ENCODE results near the gene RPA1.

RPA1 gene

DNA sequence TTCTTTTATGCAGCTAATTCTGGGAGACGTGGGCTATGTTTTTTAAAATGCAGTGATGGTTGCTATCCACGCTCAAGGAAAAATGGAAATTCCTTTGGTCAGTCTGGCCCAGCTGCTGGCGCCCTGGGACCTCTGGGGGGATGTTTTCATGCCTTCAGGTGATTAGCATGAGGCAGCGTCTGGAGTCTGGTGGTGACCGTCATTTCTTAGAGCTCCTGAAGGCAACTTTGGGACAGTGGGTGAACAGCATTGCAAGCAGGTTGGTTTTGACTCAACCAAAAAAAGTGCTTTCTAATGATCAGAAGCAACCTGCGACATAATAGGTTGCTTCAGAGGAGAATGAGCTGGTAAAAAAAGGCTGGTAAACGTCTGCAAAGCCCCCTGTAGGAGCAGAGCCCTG is 82.3 kb downstream of the RPA1 start:
- no peak for DNase-seq

DNA sequence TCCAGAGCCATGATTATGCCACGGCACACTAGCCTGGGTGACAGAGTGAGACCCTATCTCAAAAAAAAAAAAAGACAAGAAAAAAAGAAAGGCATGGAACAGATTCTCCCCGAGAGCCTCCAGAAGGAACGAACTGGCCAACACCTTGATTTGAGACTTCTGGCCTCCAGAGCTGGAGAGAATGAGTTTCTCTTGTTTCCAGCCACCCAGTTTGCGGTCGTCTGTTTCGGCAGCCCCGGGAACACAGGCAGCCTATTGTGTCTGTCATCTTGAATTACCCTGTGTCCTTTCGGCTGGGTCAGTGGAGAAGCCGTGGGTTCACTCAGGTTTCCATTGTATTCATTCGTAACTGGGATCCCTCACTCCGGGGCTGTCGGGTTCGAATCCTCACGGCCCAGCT is 83.9 kb downstream of the RPA1 start:
- no peak for DNase-seq

DNA sequence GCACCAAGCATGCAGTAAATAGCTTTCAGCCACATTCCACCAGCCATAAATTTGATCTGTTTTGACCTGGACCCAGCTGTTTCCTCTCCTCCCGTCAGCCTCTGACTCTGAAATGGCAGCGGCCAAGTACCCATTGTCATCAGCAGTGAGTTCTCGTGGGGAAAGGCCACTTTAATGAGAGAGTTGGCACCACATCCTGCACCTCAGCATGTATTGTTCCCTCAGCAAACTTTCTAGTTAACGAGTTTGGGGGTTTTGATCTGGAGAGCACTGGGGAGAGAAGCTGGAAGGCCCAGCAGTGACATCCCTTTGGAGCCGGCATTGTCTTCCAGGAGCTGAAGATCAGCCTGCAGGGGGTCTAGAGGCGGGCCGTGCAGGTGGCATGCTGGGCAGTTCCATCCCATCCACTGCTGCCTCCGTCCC is 84.9 kb downstream of the RPA1 start:
- no peak for DNase-seq

DNA sequence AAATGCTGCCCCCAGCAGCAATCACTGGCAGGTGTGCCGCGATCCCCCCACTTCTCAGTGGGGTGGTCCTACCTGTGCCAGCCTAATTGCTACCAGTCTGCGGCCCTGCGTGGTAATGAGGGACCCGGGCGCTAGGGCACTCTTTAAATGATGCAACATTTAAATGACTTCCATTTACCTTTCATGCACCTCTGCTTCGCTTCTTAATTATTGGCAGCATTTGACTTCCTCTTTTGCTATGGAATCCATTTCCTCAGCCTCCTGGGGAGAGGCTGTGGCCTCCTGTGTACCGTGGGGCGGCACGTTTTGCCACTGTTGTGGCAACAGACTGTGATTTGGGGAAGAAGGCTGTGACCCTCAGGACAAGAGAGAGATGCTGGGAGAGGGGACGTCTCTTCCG is 86.1 kb downstream of the RPA1 start:
- DNase-seq: no peak

DNA sequence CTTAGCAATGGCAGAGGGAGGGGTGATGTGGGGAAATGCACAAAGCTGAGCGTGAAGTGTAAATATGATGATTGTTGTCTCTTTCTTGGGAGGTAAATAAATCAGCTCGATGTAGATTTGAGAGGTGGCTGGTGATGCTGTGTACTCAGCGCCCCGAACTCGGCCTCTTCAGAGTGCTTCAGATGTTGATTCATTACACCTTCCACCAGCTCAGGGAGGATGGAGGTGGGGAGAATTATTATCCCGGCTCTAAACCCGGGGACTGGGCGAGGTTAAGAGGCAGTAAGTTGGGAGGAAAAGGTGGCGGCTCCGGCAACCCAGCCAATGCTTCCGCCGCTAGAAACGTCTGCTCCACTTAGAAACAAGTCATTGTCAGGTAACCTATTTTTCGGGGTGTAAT is 86.5 kb downstream of the RPA1 start:
- no peak for DNase-seq

DNA sequence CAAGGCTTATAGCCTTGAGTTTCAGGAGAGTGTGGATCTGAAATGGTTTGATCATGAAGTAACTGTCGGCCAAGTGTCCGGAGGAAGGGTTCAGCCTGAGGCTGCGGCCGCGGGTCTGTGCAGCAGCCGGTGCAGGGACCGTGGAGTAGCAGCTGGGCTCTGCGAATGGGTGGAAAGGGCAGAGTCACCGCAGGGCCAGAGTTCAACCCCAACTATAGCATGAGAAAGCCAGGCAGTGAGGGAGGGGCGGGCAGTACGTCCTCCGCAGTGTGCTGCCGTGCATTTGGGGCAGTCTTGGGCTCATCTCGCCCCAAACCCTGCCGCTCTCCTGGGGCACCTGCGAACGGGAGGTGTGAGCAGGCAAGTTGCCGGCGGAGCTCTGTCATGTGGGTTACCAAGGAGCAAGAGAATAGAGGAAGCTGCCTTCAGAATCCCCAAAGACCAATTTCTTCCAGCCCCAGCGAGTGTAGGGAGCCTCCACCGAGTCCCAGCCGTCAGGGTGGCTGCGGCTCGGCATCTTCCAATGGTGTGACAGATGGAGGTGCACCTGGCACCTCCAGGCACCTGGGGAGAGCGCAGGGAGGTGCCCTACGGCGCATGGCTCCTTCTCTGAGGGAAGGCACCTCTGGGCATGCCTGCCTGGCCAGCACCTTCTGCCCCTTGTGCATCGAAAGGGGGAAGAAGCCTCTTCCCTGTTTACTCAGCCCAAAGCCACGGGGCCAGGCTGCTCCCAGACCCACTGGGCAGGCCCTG is 87.3 kb downstream of the RPA1 start:
- DNase-seq: peak in 1 of 14 donors; percentile 22

DNA sequence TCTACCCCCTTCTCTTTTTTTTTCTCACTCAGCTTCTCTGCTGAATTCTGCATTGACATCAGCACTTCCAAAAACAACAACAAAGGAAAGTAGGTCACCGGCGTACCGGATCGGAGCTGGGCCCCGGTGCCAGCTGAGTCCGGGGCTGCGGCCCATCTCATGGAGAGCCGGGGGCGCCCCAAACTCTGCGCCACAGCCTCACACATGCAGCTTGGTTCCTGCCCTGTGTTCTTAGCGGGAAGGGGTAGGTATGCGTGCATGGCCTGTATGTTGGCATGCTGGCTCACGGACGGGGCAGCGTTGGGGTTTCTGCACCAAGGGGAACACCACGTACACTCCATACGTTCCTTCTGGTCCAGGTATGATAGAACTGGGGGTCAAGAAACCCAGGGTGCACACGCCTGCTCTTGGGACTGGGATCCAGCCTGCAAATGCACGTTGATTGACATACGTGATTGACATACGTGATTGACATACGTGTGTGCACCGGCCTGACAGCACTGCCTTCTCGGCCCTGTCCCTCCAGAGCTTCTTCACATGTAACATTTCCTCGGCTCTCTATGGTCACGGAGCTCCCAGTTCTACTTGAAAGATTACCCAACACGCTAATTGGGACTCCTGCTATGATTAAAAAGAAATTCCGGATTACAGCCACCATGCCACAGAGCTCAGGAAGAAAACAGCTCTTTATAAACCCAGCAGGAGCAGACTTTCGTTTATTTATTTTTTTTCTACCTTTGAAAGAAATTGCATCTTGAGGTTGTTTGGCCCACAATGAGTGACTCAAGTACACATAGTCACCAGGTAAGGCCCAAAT is 88.7 kb downstream of the RPA1 start:
- peak in 1 of 14 donors; percentile 20 for DNase-seq

DNA sequence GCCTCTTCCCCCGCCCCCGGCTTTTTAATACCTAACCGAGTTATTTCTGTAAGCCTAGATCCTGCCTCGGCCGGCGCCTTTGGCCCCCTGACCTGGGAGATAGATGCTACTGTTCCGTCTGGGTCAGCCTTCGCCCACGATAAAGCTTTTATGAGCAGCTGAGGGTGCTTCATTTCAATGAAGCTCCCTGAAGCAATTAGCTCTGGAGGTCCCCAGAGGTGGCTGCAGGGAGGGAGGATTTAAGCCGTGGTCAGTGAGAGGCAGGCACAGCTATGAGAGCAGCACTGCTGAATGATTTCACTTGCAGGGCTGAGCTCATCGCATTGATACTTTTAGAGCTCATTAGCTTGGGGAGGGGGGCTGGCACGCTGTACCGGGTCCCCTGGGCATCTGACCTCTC is 89.4 kb downstream of the RPA1 start:
- DNase-seq: no peak

DNA sequence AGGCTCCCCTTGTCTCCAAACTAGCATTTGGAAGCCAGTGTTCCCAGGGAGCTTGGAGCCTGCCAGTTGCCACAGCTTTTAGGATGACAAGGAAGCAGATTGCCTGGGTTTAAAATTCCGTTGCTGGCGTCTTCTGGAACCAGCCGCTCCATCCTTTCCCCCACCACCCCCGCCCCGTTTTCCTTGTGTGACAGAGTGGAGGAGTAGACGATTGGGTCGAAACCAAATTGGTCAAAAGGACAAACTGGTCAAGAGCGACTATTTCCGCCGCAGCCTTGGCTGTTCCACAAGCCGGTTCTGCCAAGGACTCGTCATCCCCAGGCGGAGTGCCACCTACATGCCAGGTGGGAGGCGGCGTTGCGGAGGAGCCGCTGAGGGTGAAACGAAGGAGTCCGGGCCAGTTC is 91.1 kb downstream of the RPA1 start:
- DNase-seq: peak in 10 of 14 donors; percentile 9 to 99 (median 54)

DNA sequence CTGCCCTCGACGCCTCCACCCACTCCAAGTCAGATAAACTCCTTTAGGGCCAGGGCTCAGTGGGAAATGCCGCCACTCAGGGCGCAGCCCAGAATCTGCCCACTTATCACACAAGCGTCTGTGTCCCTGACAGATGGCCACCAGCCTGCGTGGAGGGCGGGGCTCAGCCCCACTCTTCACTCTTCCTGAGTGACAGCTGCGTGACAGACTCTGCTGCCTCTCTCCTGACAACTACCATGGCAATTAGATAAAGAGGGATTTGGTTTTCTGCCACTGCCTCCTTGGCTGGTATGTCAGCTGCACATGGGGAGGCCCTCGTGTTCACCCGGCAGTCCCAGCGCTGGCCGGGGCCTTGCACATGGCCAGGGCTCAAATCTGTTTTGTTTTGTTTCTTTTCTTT is 99.2 kb downstream of the RPA1 start:
- peak in 1 of 14 donors; percentile 75 for DNase-seq

DNA sequence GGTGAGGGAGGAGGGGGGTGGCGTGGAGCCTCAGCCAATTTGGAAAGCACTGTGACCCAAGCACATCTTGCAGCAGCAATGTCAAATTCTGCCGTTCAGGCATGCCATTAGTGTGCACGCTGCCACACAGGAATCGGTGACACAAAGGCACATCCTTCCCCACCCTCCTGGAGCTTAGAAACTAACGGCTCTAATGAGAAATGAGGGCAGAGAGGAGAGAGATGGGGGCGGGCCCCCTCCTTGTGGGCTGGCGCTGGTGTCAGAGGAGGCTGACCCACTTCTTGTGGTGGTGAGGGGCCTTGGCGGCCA is 100.5 kb downstream of the RPA1 start:
- DNase-seq: no peak

DNA sequence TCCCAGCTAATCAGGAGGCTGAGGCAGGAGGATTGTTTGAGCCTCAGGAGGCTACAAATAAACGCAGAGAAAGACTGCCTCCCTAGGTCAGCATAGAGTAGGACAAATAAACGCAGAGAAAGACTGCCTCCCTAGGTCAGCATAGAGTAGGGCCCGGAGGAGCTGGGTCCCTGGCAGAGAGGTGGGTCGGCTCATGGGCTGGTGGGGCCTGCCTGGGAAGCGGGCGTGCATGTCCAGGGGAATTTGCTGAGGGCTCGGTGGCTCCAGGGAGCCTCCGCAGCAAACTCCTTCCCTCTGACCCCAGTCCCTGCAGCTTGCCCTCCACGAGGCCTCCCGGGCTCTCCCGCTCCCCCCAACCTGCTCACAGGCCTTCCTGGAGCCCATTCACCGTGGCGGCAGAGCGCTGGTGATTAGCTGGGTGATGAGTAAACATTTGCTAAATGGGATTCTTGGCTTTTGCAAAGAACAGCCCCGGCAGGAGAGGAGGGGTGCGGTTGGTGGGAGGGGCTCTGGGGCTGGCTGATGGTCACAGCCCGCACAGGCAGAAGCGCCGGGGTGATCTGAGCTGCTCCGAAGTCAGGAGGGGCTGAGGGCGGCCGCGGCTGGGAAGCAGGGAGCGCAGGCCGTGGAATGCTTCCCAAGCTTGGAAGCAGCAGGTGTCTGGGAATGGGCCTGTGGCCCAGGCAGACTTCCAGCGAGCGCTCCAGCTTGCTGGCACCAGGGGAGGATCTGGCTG is 102.2 kb downstream of the RPA1 start:
- peak in 9 of 14 donors; percentile 13 to 84 (median 39) for DNase-seq

DNA sequence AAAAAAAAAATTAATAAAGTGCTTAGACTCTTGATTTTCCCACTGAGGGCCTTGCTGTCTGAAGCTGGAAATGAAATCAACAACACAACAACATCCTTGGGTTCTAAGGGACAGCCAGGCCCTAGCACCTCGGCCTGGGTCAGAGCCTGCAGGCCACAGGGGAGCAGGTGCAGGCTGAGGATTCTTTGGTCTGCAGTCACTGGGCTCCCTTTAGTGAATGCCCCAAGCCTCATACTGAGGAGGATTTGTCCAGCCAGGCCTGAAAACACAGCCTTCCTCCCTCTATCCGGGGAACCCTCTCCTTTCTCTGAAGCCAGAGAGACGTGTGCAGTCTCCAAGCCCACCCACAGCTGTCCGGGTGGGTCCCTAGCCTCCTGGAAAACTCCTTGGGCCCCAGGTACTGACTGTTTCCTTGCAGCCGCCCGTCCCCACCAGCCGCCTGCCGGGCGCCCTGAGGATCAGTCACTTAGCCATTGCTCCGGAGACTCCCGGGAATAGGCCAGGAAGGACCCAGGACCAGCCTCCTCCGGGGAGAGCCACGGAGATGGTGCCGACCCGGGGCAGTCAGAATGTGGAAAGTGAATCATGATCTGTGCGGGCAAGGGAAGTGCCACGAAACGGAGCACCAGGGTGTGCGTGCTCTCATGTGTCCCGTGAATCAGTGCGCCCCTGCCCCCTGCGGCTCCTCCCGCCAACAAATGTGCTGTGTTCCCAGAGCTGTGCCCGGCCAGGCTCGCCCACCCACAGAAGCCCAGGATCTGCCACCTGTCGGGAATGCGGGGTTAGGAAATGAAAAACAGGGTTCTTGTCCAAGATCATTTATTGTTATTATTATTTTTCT is 104.3 kb downstream of the RPA1 start:
- peak in 1 of 14 donors; percentile 10 for DNase-seq

DNA sequence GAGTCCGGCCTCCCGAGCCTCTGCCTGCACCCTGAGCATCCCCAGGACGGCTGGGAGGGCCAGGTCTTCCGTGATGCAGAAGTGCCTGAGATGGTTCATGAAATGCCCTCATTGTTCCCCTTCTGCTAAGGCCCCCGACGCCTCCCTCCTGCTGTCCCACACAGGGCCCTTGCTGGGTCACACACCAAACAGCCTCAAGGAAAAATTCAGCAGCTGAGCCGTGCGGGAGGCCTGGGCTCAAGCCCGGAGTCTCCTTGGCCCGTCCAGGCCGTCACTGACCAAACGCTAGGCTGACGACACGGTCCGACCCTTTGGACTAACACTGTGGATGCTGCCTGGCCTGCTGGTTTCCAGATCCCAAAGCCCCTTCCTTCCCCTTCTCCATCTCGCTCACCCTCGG is 105.1 kb downstream of the RPA1 start:
- peak in 1 of 14 donors; percentile 42 for DNase-seq

DNA sequence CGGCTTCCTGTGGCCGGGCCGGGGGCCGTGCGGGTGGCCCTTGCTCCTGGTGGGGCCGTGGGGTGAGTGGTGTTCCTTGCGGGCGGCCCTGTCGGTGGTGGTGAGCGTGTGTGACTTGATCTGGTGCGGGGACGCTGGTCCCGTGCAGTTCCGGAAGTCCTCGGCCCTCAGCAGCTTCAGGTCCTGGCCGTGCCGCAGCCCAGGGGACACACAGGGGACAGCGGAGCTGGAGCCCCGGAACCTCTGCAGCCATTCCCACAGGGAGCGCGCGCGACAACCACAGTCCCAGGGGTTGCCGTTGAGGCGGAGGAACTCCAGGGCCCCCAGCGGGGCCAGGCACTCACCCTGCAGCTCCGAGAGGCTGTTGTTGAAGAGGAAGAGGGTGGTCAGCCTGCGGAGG is 107.0 kb downstream of the RPA1 start:
- no peak for DNase-seq

DNA sequence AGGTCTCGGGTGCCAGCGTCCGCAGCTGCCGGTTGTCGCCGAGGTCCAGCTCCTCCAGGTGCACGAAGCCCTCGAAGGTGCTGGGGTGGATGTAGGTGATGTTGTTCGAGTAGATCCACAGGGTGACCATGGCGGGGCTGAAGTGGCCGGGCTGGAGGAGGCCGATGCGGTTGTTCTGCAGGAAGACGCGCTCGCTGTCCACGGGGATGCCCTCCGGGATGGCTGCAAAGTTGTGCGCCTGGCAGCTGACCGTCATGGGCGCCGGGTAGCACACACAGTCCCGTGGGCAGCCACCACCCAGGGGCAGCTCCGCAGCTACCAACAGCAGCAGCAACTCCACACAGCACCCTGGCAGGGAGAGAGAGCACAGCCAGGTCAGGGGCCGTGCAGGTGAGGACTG is 107.7 kb downstream of the RPA1 start:
- no peak for DNase-seq

DNA sequence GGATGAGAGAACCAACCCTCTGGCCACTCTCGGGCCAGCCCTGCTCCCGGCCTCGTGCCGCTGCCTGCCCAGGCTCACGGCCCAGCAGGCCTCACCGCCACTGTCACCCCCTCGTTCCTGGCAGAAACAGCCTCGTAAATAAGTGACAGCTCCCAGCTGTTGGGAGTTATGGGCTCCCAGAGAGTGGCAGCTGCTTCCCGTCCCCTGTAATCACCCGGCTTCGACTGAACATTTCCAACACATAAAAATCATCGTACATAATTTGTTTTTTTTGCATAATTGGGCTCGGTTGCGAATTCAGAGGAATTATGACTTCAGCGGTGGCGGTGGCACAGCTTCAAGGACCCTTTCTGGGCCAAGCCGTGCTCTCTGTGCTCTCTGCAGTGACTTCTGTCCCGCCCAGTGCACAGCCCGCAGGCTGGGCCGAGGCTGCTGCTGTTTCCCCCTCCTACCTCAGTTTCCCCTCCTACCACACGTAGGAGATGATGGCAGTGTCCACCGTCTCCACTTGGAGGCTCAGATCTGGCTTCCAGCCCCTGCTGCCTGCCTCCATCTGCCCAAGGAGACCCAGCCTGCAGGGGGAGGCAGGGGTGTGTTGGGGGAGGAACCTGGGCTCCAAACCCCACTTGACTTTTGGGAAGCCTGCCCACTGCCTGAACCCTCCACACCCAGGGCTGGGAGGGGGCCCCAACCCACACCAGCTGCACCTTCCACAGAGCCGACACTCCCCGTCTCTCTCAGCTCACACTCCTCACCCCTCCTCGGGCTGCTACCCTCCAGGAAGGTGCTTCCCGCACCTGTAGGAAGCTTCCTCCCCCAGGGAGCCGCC is 110.4 kb downstream of the RPA1 start:
- DNase-seq: no peak

DNA sequence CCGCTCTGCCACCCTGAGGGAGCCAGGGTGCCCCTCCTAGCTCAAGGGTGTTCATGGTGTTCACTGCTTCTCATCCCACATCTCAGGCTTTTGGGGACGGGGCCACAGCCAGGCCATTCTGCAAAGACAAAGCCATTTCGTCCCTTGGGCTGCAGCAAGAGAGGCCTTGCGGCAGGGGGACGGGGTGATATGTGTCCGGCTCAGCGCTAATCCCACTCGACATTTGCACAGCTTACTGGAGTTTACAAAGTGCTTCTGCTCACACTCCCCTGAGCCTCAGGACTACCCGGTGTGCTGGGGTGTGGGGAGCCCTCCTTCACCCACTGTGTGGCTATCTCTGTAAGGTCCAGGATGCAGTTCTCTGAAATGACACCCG is 111.0 kb downstream of the RPA1 start:
- no peak for DNase-seq

DNA sequence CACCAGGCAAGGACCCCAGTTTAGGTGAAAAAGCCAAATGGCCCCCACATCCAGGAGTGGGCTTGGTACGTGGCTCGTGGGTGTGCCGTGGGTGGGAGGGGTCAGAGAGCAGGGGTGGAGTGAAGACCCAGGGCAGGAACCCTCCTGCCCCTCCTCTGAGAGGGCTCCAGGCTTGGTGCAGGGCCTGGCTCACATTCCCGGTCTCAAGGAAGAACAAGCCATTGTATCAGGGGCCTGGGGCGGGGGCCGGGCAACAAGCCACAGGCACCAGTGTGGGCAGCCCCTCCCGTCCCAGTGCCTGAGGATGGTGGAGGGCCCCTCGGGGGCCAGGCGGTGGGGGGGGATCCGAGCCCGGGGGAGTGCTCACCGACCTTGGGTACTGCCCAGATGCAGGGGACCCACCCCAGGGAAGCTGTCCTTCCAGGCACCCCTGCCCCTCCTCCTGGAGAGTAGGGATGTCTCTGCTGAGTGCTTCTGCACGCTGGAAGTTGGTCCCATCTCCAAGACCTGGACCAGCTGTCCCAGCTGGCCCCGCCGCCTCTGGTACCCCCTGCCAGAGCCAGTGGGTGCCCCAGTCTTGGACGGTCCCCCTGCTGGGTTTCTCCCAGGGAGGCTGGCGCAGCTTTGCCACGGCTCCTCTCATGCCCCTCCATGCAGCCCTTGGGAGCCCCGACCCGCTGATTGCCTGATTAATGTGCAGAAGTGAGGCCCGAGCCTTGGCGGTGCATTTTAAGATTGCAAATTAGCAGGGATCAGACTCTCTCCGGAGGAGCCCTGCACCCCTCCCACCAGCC is 111.7 kb downstream of the RPA1 start:
- DNase-seq: no peak

DNA sequence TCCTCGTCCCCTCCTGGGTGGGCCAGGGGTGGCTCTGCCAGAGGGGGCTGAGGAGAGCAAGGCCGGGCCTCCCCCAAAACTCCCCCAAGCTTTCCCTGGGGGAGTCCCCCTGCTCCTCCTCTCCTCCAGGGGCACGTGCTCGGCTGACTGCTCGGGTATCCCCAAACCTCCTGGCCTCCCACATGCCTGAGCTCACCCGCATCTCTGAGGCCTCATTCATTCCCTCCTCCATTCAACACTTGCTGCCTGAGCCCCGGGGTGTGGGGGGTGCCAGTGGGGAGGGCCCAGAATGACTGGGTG is 112.2 kb downstream of the RPA1 start:
- no peak for DNase-seq

All from C1 segment of cervical spinal cord (tissue), 14 donors.